ENCODE results near the gene UBE2D4.

Gene UBE2D4

GRCh38 chr7:43937444-43937843 is 11.2 kb downstream of the UBE2D4 start:
- H3K36me3 ChIP-seq (ENCODE audit: insufficient read depth, low read length), result no peaks in the 10 kb centered on the region
- H3K27ac ChIP-seq (ENCODE audit: low read length), result no peak overlapping the region
- no peaks in the 10 kb centered on the region for H3K27me3 ChIP-seq (ENCODE audit: insufficient read depth, low read length, poor library complexity)
- no peak overlapping the region for H3K4me3 ChIP-seq (ENCODE audit: low read depth in 1 of 2, low read length in 2 of 2)
- no peak for TF ChIP-seq EZH2 (IDR thresholded peaks at IDR 0.05; ENCODE audit: borderline replicate concordance, low read depth, low read length, severe bottlenecking)
- no peak for TF ChIP-seq CTCF (IDR thresholded peaks at IDR 0.05; ENCODE audit: borderline replicate concordance, extremely low read depth, low read length, poor library complexity, severe bottlenecking)
- H3K9ac ChIP-seq (ENCODE audit: low read depth, low read length), result no peak overlapping the region
- no peaks in the 10 kb centered on the region for H3K79me2 ChIP-seq (ENCODE audit: insufficient read depth, low read length)
- ATAC-seq (ENCODE audit: insufficient read depth, low read depth) (no peak), DNase-seq (no peak)
- H3K4me1 ChIP-seq (ENCODE audit: insufficient read depth, low read length), result no peaks in the 10 kb centered on the region
- no peak overlapping the region for H2AFZ ChIP-seq (ENCODE audit: low read depth, low read length)
- no peaks in the 10 kb centered on the region for H3K9me3 ChIP-seq (ENCODE audit: insufficient read depth, low read length, severe bottlenecking)
- H3K4me2 ChIP-seq (ENCODE audit: insufficient read depth, low read length), result no peak overlapping the region
- H4K20me1 ChIP-seq (ENCODE audit: insufficient read depth, low read length), result no peaks in the 10 kb centered on the region

GRCh38 chr7:43938892-43939482 is 12.8 kb downstream of the UBE2D4 start:
- Histone ChIP-seq H3K27ac (ENCODE audit: low read length) (no peak overlapping the region), H3K9me3 (ENCODE audit: insufficient read depth, low read length, severe bottlenecking) (no peaks in the 10 kb centered on the region), H2AFZ (ENCODE audit: low read depth, low read length) (no peak overlapping the region), H3K36me3 (ENCODE audit: insufficient read depth, low read length) (no peaks in the 10 kb centered on the region), H3K4me2 (ENCODE audit: insufficient read depth, low read length) (no peak overlapping the region), H3K9ac (ENCODE audit: low read depth, low read length) (no peak overlapping the region), H3K27me3 (ENCODE audit: insufficient read depth, low read length, poor library complexity) (no peaks in the 10 kb centered on the region), H4K20me1 (ENCODE audit: insufficient read depth, low read length) (no peaks in the 10 kb centered on the region), H3K4me3 (ENCODE audit: low read depth in 1 of 2, low read length in 2 of 2) (no peak overlapping the region), H3K79me2 (ENCODE audit: insufficient read depth, low read length) (no peaks in the 10 kb centered on the region), H3K4me1 (ENCODE audit: insufficient read depth, low read length) (no peaks in the 10 kb centered on the region)
- DNase-seq, result no peak
- no peak for TF ChIP-seq CTCF (IDR thresholded peaks at IDR 0.05; ENCODE audit: borderline replicate concordance, extremely low read depth, low read length, poor library complexity, severe bottlenecking)
- no peak for TF ChIP-seq EZH2 (IDR thresholded peaks at IDR 0.05; ENCODE audit: borderline replicate concordance, low read depth, low read length, severe bottlenecking)
- no peak for ATAC-seq (ENCODE audit: insufficient read depth, low read depth)

GRCh38 chr7:43942250-43942649 is 16.0 kb downstream of the UBE2D4 start:
- DNase-seq (no peak), ATAC-seq (ENCODE audit: insufficient read depth, low read depth) (no peak)
- H3K9me3 ChIP-seq (ENCODE audit: insufficient read depth, low read length, severe bottlenecking), result no peaks in the 10 kb centered on the region
- no peaks in the 10 kb centered on the region for H3K27me3 ChIP-seq (ENCODE audit: insufficient read depth, low read length, poor library complexity)
- no peaks in the 10 kb centered on the region for H4K20me1 ChIP-seq (ENCODE audit: insufficient read depth, low read length)
- no peak overlapping the region for H3K4me3 ChIP-seq (ENCODE audit: low read depth in 1 of 2, low read length in 2 of 2)
- no peaks in the 10 kb centered on the region for H3K79me2 ChIP-seq (ENCODE audit: insufficient read depth, low read length)
- TF ChIP-seq EZH2 (IDR thresholded peaks at IDR 0.05; ENCODE audit: borderline replicate concordance, low read depth, low read length, severe bottlenecking) (no peak), CTCF (IDR thresholded peaks at IDR 0.05; ENCODE audit: borderline replicate concordance, extremely low read depth, low read length, poor library complexity, severe bottlenecking) (no peak)
- no peak overlapping the region for H3K27ac ChIP-seq (ENCODE audit: low read length)
- no peak overlapping the region for H2AFZ ChIP-seq (ENCODE audit: low read depth, low read length)
- no peak overlapping the region for H3K9ac ChIP-seq (ENCODE audit: low read depth, low read length)
- H3K4me1 ChIP-seq (ENCODE audit: insufficient read depth, low read length), result no peaks in the 10 kb centered on the region
- no peaks in the 10 kb centered on the region for H3K36me3 ChIP-seq (ENCODE audit: insufficient read depth, low read length)
- H3K4me2 ChIP-seq (ENCODE audit: insufficient read depth, low read length), result no peak overlapping the region

GRCh38 chr7:43942997-43943396 is 16.8 kb downstream of the UBE2D4 start:
- H3K9ac ChIP-seq (ENCODE audit: low read depth, low read length), result no peak overlapping the region
- ATAC-seq (ENCODE audit: insufficient read depth, low read depth), result no peak
- H3K4me3 ChIP-seq (ENCODE audit: low read depth in 1 of 2, low read length in 2 of 2), result no peak overlapping the region
- H3K4me1 ChIP-seq (ENCODE audit: insufficient read depth, low read length), result no peaks in the 10 kb centered on the region
- TF ChIP-seq CTCF (IDR thresholded peaks at IDR 0.05; ENCODE audit: borderline replicate concordance, extremely low read depth, low read length, poor library complexity, severe bottlenecking) (no peak), EZH2 (IDR thresholded peaks at IDR 0.05; ENCODE audit: borderline replicate concordance, low read depth, low read length, severe bottlenecking) (no peak)
- no peak overlapping the region for H2AFZ ChIP-seq (ENCODE audit: low read depth, low read length)
- no peak overlapping the region for H3K4me2 ChIP-seq (ENCODE audit: insufficient read depth, low read length)
- no peaks in the 10 kb centered on the region for H4K20me1 ChIP-seq (ENCODE audit: insufficient read depth, low read length)
- no peaks in the 10 kb centered on the region for H3K79me2 ChIP-seq (ENCODE audit: insufficient read depth, low read length)
- H3K9me3 ChIP-seq (ENCODE audit: insufficient read depth, low read length, severe bottlenecking), result no peaks in the 10 kb centered on the region
- no peak for DNase-seq
- no peak overlapping the region for H3K27ac ChIP-seq (ENCODE audit: low read length)
- no peaks in the 10 kb centered on the region for H3K27me3 ChIP-seq (ENCODE audit: insufficient read depth, low read length, poor library complexity)
- no peaks in the 10 kb centered on the region for H3K36me3 ChIP-seq (ENCODE audit: insufficient read depth, low read length)

All from DND-41 (cell line).